Breast epithelium (tissue), 4 donors: Measurements from ENCODE around the gene GPR55. TPM values are rescaled to one million over a fixed set of nuclear protein-coding genes. Genes with fewer than 3 reads are reported as not detected.

ENCODE experiments used
- DNase-seq, 2 donors: peaks; one replicate each; pipeline ENCODE4 v3.0.0-alpha.2; 2019; ENCODE audit warnings: low spot score in 2 of 2
- H3K27ac ChIP-seq, 2 donors: fragments of 200-600 bp; sonication (generic) in 1 of 2; one replicate each; pipeline ENCODE4 v1.5.1; 2016 to 2019; ENCODE audit warnings: mild to moderate bottlenecking in 1 of 2
- H3K27me3 ChIP-seq, 2 donors: fragments of 200-600 bp; sonication (generic) in 1 of 2; one replicate each; pipeline versions ENCODE4 v1.5.1 to v1.6.0; 2017 to 2019; ENCODE audit warnings: control low read depth in 1 of 2, mild to moderate bottlenecking in 1 of 2
- H3K36me3 ChIP-seq: fragments of 200-600 bp; one replicate; pipeline ENCODE4 v1.5.1; 2019
- H3K4me1 ChIP-seq, 2 donors: fragments of 200-600 bp; sonication (generic); one replicate each; pipeline ENCODE4 v1.5.1; 2016 to 2019; ENCODE audit warnings: control low read depth in 1 of 2
- H3K4me3 ChIP-seq, 3 donors: fragments of 200-600 bp; sonication (generic); 1 replicate in 2 of 3; 2 replicates in 1 of 3; pipeline ENCODE4 v1.5.1; 2016 to 2019; ENCODE audit warnings: mild to moderate bottlenecking in 3 of 3, moderate library complexity in 2 of 3
- H3K9me3 ChIP-seq, 2 donors: fragments of 200-600 bp; sonication (generic) in 1 of 2; one replicate each; pipeline ENCODE4 v1.5.1; 2016 to 2019; ENCODE audit warnings: control low read depth in 1 of 2
- CTCF ChIP-seq, 3 donors: fragments of 450-650 bp; IDR thresholded peaks; one replicate each; pipeline ENCODE4 v1.5.1; 2016 to 2017; ENCODE audit warnings: antibody characterized with exemption in 3 of 3, mild to moderate bottlenecking in 3 of 3, moderate library complexity in 3 of 3
- POLR2A ChIP-seq: fragments of 450-650 bp; IDR thresholded peaks from one replicate; pipeline ENCODE4 v1.6.1; 2016; ENCODE audit warnings: antibody characterized with exemption, mild to moderate bottlenecking, moderate library complexity
- POLR2AphosphoS5 ChIP-seq, 3 donors: sonication (generic); formaldehyde crosslinking; IDR thresholded peaks; one replicate each; pipeline ENCODE4 v1.6.1; 2017; ENCODE audit warnings: antibody characterized with exemption in 3 of 3
- intact Hi-C: fragments of 100-400 bp; cut with DNase I; formaldehyde crosslinking; loops from one replicate; pipeline ENCODE4 v1.15.1; 2023; ENCODE audit warnings: low total_unique reads
- total RNA-seq, 3 donors: library from RNA; depleted of rRNA; stranded (reverse); fragments of >200 nt; gene quantifications; one replicate each; pipeline ENCODE4 v1.1.0, GENCODE V29; 2016

GPR55 gene
- total RNA-seq, 3 donors from 2014 or later, result 0.16 to 0.44 TPM; not detected in 1

DNA sequence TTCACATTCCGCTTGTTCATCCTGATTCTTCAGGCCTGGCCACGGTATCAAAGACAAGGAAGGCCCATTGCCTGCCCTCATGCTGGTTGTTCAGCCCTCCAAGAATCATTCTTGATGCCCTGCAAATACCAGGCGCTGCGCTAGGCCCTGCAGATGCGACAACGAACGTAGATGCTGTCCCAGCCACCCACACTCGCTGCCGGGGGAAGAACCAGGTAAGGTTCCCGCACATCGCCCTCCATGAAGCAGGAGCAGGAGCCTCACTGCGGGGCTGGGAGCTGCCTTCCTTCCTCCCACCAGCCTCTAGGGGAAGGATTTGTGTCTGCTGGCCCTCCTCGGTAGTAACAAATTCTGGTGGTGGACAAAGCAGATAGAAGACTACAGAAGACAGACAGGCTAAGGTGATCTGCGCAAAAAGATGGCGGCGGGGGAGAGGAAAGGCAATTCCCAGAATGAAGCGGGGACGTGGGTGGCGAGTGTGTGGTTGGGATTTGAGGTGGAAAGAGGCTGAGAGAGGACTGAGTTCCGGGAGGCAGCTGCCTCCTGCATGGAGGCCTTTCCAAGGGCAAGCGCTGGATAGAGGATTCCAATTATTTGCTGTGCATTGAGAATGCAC lies 19.8 kb upstream of the GPR55 start:
- Histone ChIP-seq H3K36me3 (no peaks in the 10 kb centered on the region), H3K27me3 (no peaks in the 10 kb centered on the region), H3K9me3 (no peaks in the 10 kb centered on the region), H3K4me3 (no peak overlapping the region), H3K27ac (no peak overlapping the region), H3K4me1 (no peaks in the 10 kb centered on the region)
- intact Hi-C loops, result no loop called here
- DNase-seq, result no peak
- no peak for TF ChIP-seq POLR2AphosphoS5 (IDR thresholded peaks at IDR 0.05)
- no peak for TF ChIP-seq POLR2A
- no peak for TF ChIP-seq CTCF (IDR thresholded peaks at IDR 0.05)

DNA sequence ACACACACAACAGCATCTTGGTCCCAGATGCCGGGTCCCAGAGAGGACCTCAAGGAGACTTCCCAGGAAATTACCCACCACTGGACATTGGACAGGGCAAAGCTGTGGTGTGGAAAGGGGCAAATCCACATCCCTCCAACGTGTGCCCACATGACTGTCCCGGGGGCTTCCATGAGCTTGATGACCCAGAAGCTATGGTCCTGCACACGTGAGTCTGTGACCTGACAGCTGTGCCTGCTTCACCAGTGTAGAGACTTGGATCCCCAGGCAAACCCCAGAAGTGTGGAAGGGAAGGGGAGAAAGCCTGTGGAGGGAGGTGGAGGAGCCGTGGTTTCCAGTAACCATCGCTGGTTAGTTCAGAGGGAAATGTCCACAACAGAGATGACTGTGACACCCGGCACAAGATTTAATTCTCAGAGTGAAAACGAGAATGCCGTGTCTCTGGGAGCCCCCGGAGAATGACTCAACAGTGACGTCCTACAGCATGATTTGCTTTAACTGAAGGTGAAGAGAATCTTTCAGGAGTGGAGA lies 19.1 kb upstream of the GPR55 start:
- intact Hi-C loops, result no loop called here
- H3K9me3 ChIP-seq, result no peaks in the 10 kb centered on the region
- no peaks in the 10 kb centered on the region for H3K36me3 ChIP-seq
- TF ChIP-seq POLR2A (no peak), POLR2AphosphoS5 (IDR thresholded peaks at IDR 0.05) (no peak), CTCF (IDR thresholded peaks at IDR 0.05) (no peak)
- no peaks in the 10 kb centered on the region for H3K4me1 ChIP-seq
- H3K27ac ChIP-seq, result no peak overlapping the region
- no peaks in the 10 kb centered on the region for H3K27me3 ChIP-seq
- H3K4me3 ChIP-seq, result no peak overlapping the region
- DNase-seq, result no peak

DNA sequence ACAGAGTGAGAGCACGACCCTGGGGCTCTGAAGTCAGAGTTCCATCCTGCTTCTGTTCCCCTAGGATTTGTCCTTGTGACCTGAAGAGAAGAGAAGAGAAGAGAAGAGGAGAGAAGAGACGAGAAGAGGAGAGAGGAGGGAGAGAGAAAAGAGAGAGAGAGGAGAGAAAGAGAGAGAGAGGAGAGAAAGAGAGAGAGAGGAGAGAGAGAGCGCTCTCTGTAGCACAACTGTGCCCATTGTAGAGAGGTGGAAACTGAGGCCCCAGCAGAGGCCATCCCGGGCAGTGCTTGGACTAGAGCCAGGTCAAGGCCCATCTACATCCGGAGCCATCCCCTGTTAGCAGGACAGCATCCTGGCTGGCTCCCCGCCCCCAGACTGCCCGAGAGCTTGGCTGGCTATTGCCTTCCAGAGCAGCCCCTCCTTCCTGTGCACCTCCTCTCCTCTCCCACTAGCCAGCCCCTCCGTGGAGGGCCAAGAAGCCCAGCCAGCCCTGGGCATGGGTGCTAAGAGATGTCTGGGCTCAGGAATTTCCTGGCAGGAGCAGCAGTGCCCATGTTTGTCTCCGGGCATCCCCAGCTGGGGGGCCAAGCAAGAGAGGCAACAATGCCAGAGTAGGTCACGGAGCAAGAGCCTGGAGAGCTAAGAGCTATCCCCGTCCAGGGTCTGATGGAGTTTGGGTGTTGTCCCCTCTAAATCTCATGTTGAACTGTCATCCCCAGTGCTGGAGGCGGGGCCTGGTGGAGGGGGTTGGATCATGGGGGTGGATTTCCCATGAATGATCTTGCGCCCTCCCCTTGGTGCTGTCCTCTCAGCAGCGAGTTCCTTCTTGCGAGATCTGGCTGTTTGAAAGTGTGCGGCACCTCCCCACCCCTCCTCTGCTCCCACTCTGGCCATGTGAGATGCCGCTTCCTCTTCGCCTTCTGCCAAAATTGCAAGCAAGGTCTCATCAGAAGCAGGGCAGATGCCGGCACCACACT lies 18.2 kb upstream of the GPR55 start:
- no peaks in the 10 kb centered on the region for H3K36me3 ChIP-seq
- peak in 1 of 2 donors; percentile 21 for DNase-seq
- H3K4me3 ChIP-seq, result peak overlapping the region in 2 of 3 donors; percentile 9 to 10
- intact Hi-C loops, result no loop called here
- TF ChIP-seq POLR2AphosphoS5 (IDR thresholded peaks at IDR 0.05) (no peak), POLR2A (no peak), CTCF (IDR thresholded peaks at IDR 0.05) (no peak)
- H3K9me3 ChIP-seq, result no peaks in the 10 kb centered on the region
- no peaks in the 10 kb centered on the region for H3K4me1 ChIP-seq
- no peak overlapping the region for H3K27ac ChIP-seq
- no peaks in the 10 kb centered on the region for H3K27me3 ChIP-seq

DNA sequence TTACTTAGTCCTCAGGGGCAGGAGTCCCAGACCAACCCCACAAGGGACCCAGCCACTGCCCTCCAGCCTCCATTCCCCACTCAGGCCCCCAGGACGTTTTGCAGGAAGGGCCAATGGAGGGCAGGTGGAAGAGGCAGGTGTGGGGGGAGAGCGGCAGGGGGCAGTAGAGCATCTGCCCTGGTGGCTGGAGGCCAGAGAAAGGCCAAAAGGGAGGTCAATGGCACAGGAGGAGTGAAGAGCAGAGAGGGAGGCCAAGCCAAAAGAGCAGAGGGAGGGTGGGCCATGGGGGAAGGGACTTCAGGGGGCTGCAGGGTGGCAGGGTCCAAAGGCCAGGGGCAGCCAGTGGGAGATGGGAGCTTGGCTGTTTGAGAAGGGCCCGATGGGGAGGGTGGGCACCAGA lies 17.3 kb upstream of the GPR55 start:
- no peaks in the 10 kb centered on the region for H3K4me1 ChIP-seq
- no peaks in the 10 kb centered on the region for H3K36me3 ChIP-seq
- DNase-seq, result peak in 1 of 2 donors; percentile 11
- H3K27me3 ChIP-seq, result no peaks in the 10 kb centered on the region
- TF ChIP-seq POLR2AphosphoS5 (IDR thresholded peaks at IDR 0.05) (no peak), CTCF (IDR thresholded peaks at IDR 0.05) (no peak), POLR2A (no peak)
- H3K4me3 ChIP-seq, result no peak overlapping the region
- intact Hi-C loops, result no loop called here
- H3K27ac ChIP-seq, result no peak overlapping the region
- H3K9me3 ChIP-seq, result no peaks in the 10 kb centered on the region
